GM15510 (cell line): ENCODE results near the gene GCNT4.

Source experiments
- POLR2A ChIP-seq: IDR thresholded peaks from 3 replicates; pipeline ENCODE4 v1.6.1; 2011; ENCODE audit warnings: borderline replicate concordance; ENCODE audit not compliant: insufficient read length; ENCODE audit errors: extremely low read depth

GCNT4 gene

DNA sequence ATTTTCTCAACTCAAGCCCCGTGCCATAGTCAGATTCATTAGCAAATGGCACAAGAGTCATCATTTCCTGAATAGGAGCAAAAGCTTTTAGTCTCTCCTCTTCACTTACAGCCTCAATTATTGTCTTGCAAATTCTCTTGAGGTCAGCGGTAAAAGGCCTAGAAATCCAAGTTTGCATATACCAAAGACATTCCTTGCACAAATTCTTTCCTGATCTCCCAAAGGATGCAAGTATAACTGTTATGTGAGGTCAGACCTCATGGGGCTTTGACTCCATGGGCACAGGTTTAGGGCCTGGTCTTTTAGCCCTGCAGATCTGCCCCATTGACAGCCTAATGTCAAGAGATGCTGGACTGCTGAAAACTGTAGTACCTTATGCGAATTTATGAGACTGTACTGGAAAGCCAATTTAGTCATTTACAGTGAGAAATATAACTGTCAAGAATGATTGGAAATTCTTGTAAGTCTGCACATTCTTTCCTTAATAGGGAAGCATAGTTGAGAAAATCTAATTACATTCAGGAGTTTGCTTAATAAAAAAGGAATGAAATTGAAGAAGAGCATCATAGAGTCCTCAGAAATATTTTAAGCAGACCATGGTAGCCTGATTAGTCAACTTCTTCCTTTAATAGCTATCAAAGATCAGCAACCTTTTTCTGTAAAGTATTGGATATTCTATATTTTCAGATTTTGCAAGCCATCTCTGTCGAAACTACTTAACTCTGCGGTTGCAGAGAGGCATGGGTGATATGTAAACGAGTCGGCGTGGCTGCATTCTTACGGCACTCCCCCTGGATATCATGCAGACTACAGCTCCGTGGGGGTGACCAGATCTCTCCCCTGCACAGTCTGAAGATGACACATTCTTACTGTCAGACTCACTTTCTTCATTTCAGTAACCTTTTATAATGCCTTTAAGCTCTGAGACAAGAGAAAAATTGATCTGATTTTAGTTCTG lies 45.2 kb downstream of the GCNT4 start:
- no peak for TF ChIP-seq POLR2A

DNA sequence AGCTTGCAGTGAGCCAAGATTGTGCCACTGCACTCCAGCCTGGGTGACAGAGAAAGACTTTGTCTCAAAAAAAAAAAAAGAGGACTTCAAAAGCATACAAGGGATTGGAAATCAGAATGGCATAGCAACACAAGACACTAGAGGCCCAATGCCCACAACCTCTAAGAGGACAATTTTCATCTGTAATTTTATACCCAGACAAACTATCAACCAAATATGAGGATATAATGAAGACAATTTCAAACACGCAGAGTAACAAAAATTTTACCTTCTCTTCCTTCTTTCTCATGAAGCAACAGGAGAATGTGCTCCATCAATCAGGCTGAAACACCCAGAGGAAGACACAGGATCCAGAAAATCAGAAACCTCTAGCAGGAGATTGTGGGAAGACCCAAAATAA lies 46.8 kb downstream of the GCNT4 start:
- no peak for TF ChIP-seq POLR2A
